ENCODE results near the gene UTS2B.
"Not testable (repeated sequence)": the region's sequence is repeated elsewhere in the genome, so short reads cannot be mapped to it uniquely, and the experiment has no call there.

Gene UTS2B

DNA sequence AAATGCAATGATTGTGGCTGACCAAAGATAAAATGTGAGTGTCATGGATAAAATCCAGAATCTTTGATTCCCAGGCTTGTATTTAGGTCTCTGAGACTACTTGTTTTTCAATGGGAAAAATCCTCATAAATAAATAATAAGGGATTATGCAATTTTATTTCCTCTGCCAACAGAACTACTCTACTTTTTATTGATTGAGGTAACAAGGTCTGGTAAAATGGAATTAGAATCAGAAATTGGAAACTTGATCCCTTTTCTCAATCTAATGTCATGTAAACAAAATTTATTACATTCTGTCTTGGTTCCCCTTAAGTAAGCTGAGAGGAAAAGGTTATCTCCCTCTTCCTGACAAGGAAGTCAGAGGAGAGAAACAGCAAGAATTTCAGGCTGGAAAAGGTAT, 49.4 kb downstream of the UTS2B start:
- TF ChIP-seq ZNF274 (IDR thresholded peaks at IDR 0.05; ENCODE audit: low read depth, low read length), result no peak
- TF ChIP-seq SUZ12 (IDR thresholded peaks at IDR 0.05; ENCODE audit: extremely low read depth, insufficient read depth, insufficient read length), result no peak
- no peak for TF ChIP-seq YY1 (IDR thresholded peaks at IDR 0.05; ENCODE audit: insufficient read depth, insufficient read length)
- Histone ChIP-seq H3K9ac (ENCODE audit: insufficient read length, low read depth) (no peak overlapping the region), H3K4me1 (ENCODE audit: insufficient read depth, insufficient read length) (no peaks in the 10 kb centered on the region)

DNA sequence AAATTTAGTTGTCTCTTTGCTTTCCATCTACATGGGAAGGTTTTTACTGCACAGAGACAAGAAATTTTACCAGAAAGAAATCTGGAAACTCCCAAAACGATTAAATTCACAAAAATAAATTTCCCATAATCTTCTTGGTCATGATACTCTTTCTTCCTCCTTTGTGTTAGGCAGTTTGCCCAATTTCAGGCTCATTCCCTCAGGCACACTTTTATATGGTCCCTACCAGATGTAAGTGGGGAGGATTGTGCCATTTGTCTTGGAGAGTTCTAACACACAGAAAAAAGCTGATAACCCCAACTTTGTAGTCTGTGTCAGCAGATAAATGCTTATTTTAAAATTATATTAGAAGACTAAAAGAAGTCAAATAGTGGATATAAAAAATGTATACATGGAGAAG, 50.2 kb downstream of the UTS2B start:
- DNase-seq (ENCODE audit: low read depth, low spot score), result no peak
- Histone ChIP-seq H3K4me3 (ENCODE audit: insufficient read length, low read depth) (no peak overlapping the region), H3K9ac (ENCODE audit: insufficient read length, low read depth) (no peak overlapping the region), H3K9me3 (ENCODE audit: insufficient read depth, low read length) (no peaks in the 10 kb centered on the region), H3K4me1 (ENCODE audit: insufficient read depth, insufficient read length) (no peaks in the 10 kb centered on the region), H3K27me3 (ENCODE audit: insufficient read depth, insufficient read length) (no peaks in the 10 kb centered on the region), H3K36me3 (ENCODE audit: insufficient read depth, insufficient read length, low read length) (no peaks in the 10 kb centered on the region)
- TF ChIP-seq YY1 (IDR thresholded peaks at IDR 0.05; ENCODE audit: insufficient read depth, insufficient read length) (no peak), SUZ12 (IDR thresholded peaks at IDR 0.05; ENCODE audit: extremely low read depth, insufficient read depth, insufficient read length) (no peak), ZNF274 (IDR thresholded peaks at IDR 0.05; ENCODE audit: low read depth, low read length) (no peak)

More for the DNA sequence above, 49.4 kb downstream of the UTS2B start:
- Histone ChIP-seq H3K36me3 (ENCODE audit: insufficient read depth, insufficient read length, low read length) (no peaks in the 10 kb centered on the region), H3K27me3 (ENCODE audit: insufficient read depth, insufficient read length) (no peaks in the 10 kb centered on the region), H3K4me3 (ENCODE audit: insufficient read length, low read depth) (no peak overlapping the region), H3K9me3 (ENCODE audit: insufficient read depth, low read length) (no peaks in the 10 kb centered on the region)
- no peak for DNase-seq (ENCODE audit: low read depth, low spot score)

DNA sequence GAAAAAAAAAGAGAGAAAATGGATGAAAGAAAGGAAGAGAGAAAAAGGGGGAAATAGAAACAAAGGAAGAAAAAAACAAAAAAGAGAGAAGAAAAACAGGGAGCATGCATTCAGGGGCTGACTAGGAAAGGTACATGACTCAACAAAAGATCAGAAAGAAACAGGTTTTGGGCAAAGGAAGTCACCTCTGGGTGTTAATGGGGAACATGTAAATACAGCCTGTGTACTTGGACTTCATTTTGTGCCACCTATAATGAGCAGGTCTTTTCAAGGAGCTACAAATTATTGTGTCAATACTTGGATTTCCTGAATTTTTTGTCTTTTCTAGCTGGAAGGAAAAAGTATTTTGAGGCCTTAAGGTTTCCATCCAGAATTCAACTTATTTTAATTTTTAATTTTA, 54.6 kb downstream of the UTS2B start:
- Histone ChIP-seq H3K9me3 (ENCODE audit: insufficient read depth, low read length) (no peaks in the 10 kb centered on the region; the same call in 1 of the 2 replicates), H3K36me3 (ENCODE audit: insufficient read depth, insufficient read length, low read length) (no peaks in the 10 kb centered on the region), H3K9ac (ENCODE audit: insufficient read length, low read depth) (no peak overlapping the region), H3K4me1 (ENCODE audit: insufficient read depth, insufficient read length) (no peaks in the 10 kb centered on the region), H3K27me3 (ENCODE audit: insufficient read depth, insufficient read length) (no peaks in the 10 kb centered on the region), H3K4me3 (ENCODE audit: insufficient read length, low read depth) (no peak overlapping the region)
- DNase-seq (ENCODE audit: low read depth, low spot score), result no peak
- TF ChIP-seq SUZ12 (IDR thresholded peaks at IDR 0.05; ENCODE audit: extremely low read depth, insufficient read depth, insufficient read length), result no peak
- TF ChIP-seq YY1 (IDR thresholded peaks at IDR 0.05; ENCODE audit: insufficient read depth, insufficient read length), result no peak
- TF ChIP-seq ZNF274 (IDR thresholded peaks at IDR 0.05; ENCODE audit: low read depth, low read length), result no peak

DNA sequence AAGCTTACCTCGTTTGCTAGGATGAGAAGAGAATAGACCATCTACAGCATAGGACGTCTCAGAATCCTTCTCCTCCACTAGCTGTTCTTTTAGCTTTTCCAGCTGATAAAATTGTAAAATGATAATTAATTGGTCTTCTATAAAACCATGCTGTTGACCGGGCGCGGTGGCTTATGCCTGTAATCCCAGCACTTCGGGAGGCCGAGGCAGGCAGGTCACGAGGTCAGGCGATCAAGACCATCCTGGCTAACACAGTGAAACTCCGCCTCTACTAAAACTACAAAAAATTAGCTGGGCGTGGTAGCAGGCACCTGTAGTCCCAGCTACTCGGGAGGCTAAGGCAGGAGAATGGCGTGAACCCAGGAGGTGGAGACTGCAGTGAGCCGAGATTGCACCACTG, 55.1 kb downstream of the UTS2B start:
- H3K36me3 ChIP-seq (ENCODE audit: insufficient read depth, insufficient read length, low read length); H3K9ac ChIP-seq (ENCODE audit: insufficient read length, low read depth); H3K4me3 ChIP-seq (ENCODE audit: insufficient read length, low read depth); H3K4me1 ChIP-seq (ENCODE audit: insufficient read depth, insufficient read length); DNase-seq (ENCODE audit: low read depth, low spot score); H3K27me3 ChIP-seq (ENCODE audit: insufficient read depth, insufficient read length); H3K9me3 ChIP-seq (ENCODE audit: insufficient read depth, low read length): not testable (repeated sequence)

DNA sequence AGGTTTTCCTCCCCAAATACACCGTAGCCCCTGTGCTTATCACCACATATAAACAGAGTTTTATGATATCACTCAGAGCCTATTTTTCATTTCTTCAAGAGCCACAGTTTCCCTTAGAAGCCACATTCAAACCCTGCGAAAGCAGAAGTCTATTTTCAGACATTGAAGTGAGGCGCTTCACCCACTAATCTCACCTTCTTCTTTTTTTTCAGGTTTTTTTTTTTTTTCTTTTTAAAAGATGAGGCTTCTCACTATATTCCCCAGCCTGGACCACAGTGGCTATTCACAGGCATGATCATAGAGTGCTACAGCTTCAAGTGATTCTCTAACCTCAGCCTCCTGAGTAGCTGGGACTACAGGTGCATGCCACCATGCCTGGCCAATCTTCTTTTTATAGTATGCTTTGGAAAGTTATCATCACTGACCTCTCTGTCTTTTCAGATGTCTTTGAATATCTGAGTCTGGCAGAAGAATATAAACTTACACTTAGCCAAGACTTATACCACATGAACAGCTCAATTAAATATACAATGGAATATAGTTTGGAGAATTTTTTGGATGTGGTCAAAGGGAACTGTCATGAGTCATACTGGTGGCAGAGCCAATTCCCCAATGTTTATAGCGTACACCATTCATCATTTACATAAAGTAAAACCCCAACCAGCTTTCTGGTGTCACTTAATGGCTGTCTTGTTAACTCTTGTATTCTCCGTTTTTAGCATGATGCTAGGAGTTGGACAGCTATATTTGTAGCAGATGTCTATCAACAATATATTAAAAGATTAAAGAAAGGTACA, 60.8 kb downstream of the UTS2B start:
- no peak overlapping the region for H3K4me3 ChIP-seq (ENCODE audit: insufficient read length, low read depth)
- H3K36me3 ChIP-seq (ENCODE audit: insufficient read depth, insufficient read length, low read length), result no peaks in the 10 kb centered on the region
- H3K9ac ChIP-seq (ENCODE audit: insufficient read length, low read depth), result no peak overlapping the region
- no peak for DNase-seq (ENCODE audit: low read depth, low spot score)
- peaks cover 5% of the 10 kb centered on the region for H3K9me3 ChIP-seq (ENCODE audit: insufficient read depth, low read length)
- H3K27me3 ChIP-seq (ENCODE audit: insufficient read depth, insufficient read length), result no peaks in the 10 kb centered on the region
- TF ChIP-seq YY1 (IDR thresholded peaks at IDR 0.05; ENCODE audit: insufficient read depth, insufficient read length) (no peak), SUZ12 (IDR thresholded peaks at IDR 0.05; ENCODE audit: extremely low read depth, insufficient read depth, insufficient read length) (no peak), ZNF274 (IDR thresholded peaks at IDR 0.05; ENCODE audit: low read depth, low read length) (no peak)
- no peaks in the 10 kb centered on the region for H3K4me1 ChIP-seq (ENCODE audit: insufficient read depth, insufficient read length)

DNA sequence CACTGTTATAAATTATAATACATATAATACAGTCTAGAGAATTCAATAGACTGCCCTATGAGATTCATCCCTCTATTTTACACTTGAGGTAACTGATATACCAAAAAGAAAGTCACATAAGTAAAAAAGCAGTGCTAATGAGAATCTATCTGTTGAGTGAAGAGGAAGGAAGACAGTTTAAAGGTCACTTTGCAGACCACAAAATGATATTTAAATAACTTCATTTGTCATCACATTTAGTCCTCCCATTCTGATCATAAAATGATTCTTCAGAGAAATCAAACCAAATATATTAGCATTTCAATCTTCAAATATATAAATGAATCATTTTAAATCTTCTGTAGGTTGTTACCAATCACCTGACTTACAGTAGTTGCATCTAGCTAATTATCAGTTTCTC, 61.6 kb downstream of the UTS2B start:
- H3K27me3 ChIP-seq (ENCODE audit: insufficient read depth, insufficient read length), result no peaks in the 10 kb centered on the region
- peaks cover 5% of the 10 kb centered on the region for H3K9me3 ChIP-seq (ENCODE audit: insufficient read depth, low read length)
- TF ChIP-seq ZNF274 (IDR thresholded peaks at IDR 0.05; ENCODE audit: low read depth, low read length) (no peak), YY1 (IDR thresholded peaks at IDR 0.05; ENCODE audit: insufficient read depth, insufficient read length) (no peak), SUZ12 (IDR thresholded peaks at IDR 0.05; ENCODE audit: extremely low read depth, insufficient read depth, insufficient read length) (no peak)
- no peak for DNase-seq (ENCODE audit: low read depth, low spot score)
- H3K36me3 ChIP-seq (ENCODE audit: insufficient read depth, insufficient read length, low read length), result no peaks in the 10 kb centered on the region
- H3K9ac ChIP-seq (ENCODE audit: insufficient read length, low read depth), result no peak overlapping the region
- H3K4me1 ChIP-seq (ENCODE audit: insufficient read depth, insufficient read length), result no peaks in the 10 kb centered on the region
- no peak overlapping the region for H3K4me3 ChIP-seq (ENCODE audit: insufficient read length, low read depth)

DNA sequence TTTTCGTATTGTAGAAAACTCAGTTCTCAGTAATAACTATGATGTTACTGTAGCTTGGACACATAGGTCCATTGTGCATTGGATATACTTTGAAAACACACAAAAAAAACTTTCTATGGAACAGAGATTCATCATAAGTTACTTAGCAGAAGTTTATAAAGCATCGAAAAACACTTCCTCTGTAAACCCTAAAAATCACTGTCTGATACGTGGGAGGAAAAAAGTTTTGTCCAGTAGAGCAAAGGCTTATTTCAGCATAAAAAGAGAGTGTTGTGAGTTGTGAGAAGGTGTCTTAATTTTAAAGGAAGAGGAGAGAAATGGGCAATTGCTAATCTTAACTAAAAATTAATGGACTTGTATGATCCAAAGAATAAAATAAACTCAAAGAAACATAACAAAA, 66.5 kb downstream of the UTS2B start:
- H3K36me3 ChIP-seq (ENCODE audit: insufficient read depth, insufficient read length, low read length), result no peaks in the 10 kb centered on the region
- peaks cover 5% of the 10 kb centered on the region for H3K9me3 ChIP-seq (ENCODE audit: insufficient read depth, low read length)
- no peak overlapping the region for H3K9ac ChIP-seq (ENCODE audit: insufficient read length, low read depth)
- no peaks in the 10 kb centered on the region for H3K4me1 ChIP-seq (ENCODE audit: insufficient read depth, insufficient read length)
- no peak overlapping the region for H3K4me3 ChIP-seq (ENCODE audit: insufficient read length, low read depth)
- H3K27me3 ChIP-seq (ENCODE audit: insufficient read depth, insufficient read length), result no peaks in the 10 kb centered on the region
- no peak for DNase-seq (ENCODE audit: low read depth, low spot score)
- no peak for TF ChIP-seq SUZ12 (IDR thresholded peaks at IDR 0.05; ENCODE audit: extremely low read depth, insufficient read depth, insufficient read length)
- no peak for TF ChIP-seq ZNF274 (IDR thresholded peaks at IDR 0.05; ENCODE audit: low read depth, low read length)
- no peak for TF ChIP-seq YY1 (IDR thresholded peaks at IDR 0.05; ENCODE audit: insufficient read depth, insufficient read length)

All from NT2/D1 (cell line).